Endothelial cell of umbilical vein (primary cell): ENCODE results near the gene DIS3L2. TPM values are rescaled to one million over a fixed set of nuclear protein-coding genes. Genes with fewer than 3 reads are reported as not detected.

Source experiments
- BruUV-seq: library from RNA; stranded (reverse); fragments of 400-500 nt; replicated peaks from 2 replicates; lab custom pipeline; 2021; lab: Mats Ljungman, UMichigan
- CTCF ChIA-PET: fragments of 300-600, 350-600 bp; sonication (Branson Sonifier 250); formaldehyde crosslinking; loops from one replicate; lab custom pipeline; 2021; ENCODE audit warnings: antibody characterized with exemption, inconsistent platforms; lab: Charles Lee
- POLR2A ChIA-PET: fragments of 300-600, 350-600 bp; sonication (Branson Sonifier 250); formaldehyde crosslinking; loops from one replicate; lab custom pipeline; 2021; ENCODE audit warnings: antibody characterized with exemption, inconsistent platforms; lab: Charles Lee
- DNase-seq: peaks from one replicate; pipeline ENCODE4 v3.0.0-alpha.2; 2011; ENCODE audit warnings: low read depth, low spot score
- FAIRE-seq: peaks from 2 replicates; lab custom pipeline; 2011; peaks lifted over from hg19 to GRCh38; lab: Jason Lieb, UNC
- H2AFZ ChIP-seq: 2 replicates; pipeline ENCODE4 v1.6.0; 2012; ENCODE audit warnings: low read depth, low read length, control low read depth, inconsistent platforms
- H3K27ac ChIP-seq: 2 replicates; pipeline ENCODE4 v1.5.1; 2011; ENCODE audit warnings: low read depth, mild to moderate bottlenecking, control low read depth, low read length, moderate library complexity; ENCODE audit not compliant: insufficient read depth
- H3K27me3 ChIP-seq, 2 experiments: 2 replicates each; pipeline versions ENCODE4 v1.6.0 to v1.6.1; 2011; ENCODE audit warnings: low read length in 2 of 2, mixed read lengths in 1 of 2; ENCODE audit not compliant: control insufficient read depth in 2 of 2, insufficient read depth in 2 of 2
- H3K36me3 ChIP-seq, 2 experiments: 2 replicates in 1 of 2; 3 replicates in 1 of 2; pipeline ENCODE4 v1.5.1; 2011; ENCODE audit warnings: low read length in 2 of 2, mild to moderate bottlenecking in 1 of 2, moderate library complexity in 1 of 2; ENCODE audit not compliant: control insufficient read depth in 2 of 2, insufficient read depth in 2 of 2; ENCODE audit errors: extremely low read depth in 1 of 2
- H3K4me1 ChIP-seq: 3 replicates; pipeline ENCODE4 v1.5.1; 2011; ENCODE audit warnings: mild to moderate bottlenecking, low read length; ENCODE audit not compliant: control insufficient read depth, insufficient read depth; ENCODE audit errors: extremely low read depth
- H3K4me2 ChIP-seq: 2 replicates; pipeline ENCODE4 v1.6.1; 2011; ENCODE audit warnings: low read length, control low read depth, mixed read lengths; ENCODE audit not compliant: insufficient read depth
- H3K4me3 ChIP-seq, 3 experiments: fragments of 200-600 bp in 1 of 3; sonication (generic), shearing (Covaris generic) in 1 of 3; replicated peaks in 1 of 3; 2 replicates each; pipeline ENCODE4 v1.5.1; 2011 to 2016; ENCODE audit warnings: control low read depth in 3 of 3, low read length in 3 of 3, mild to moderate bottlenecking in 2 of 3, inconsistent platforms in 1 of 3, low read depth in 1 of 3, moderate library complexity in 1 of 3; ENCODE audit not compliant: insufficient read depth in 1 of 3
- H3K79me2 ChIP-seq: 2 replicates; pipeline ENCODE4 v1.6.0; 2012; ENCODE audit warnings: low read length, inconsistent platforms; ENCODE audit not compliant: control insufficient read depth, insufficient read depth
- H3K9ac ChIP-seq: replicated peaks from 2 replicates; pipeline ENCODE3; 2011; ENCODE audit warnings: low read length, control low read depth; ENCODE audit not compliant: insufficient read depth; ENCODE audit errors: extremely low read depth
- H3K9me1 ChIP-seq: replicated peaks from 3 replicates; pipeline ENCODE4 v1.6.0; 2011; ENCODE audit warnings: mild to moderate bottlenecking, low read length; ENCODE audit not compliant: control insufficient read depth, insufficient read depth; ENCODE audit errors: extremely low read depth
- H3K9me3 ChIP-seq: replicated peaks from 2 replicates; pipeline ENCODE4 v1.5.1; 2012; ENCODE audit warnings: low read length, inconsistent platforms; ENCODE audit not compliant: control insufficient read depth, insufficient read depth
- H4K20me1 ChIP-seq: replicated peaks from 2 replicates; pipeline ENCODE3; 2011; ENCODE audit warnings: mild to moderate bottlenecking, low read length; ENCODE audit not compliant: control insufficient read depth, insufficient read depth; ENCODE audit errors: extremely low read depth
- CTCF ChIP-seq, 2 donors: IDR thresholded peaks; 1 replicate in 1 of 2; 2 replicates in 1 of 2; pipeline ENCODE4 v1.5.1; 2011; ENCODE audit warnings: low read length in 2 of 2, mild to moderate bottlenecking in 2 of 2, moderate library complexity in 2 of 2, control low read depth in 1 of 2, inconsistent platforms in 1 of 2, low read depth in 1 of 2; ENCODE audit not compliant: insufficient read depth in 1 of 2; ENCODE audit errors: extremely low read depth in 1 of 2
- EZH2 ChIP-seq: IDR thresholded peaks from 2 replicates; pipeline ENCODE4 v1.6.1; 2012; ENCODE audit warnings: borderline replicate concordance, low read depth, mild to moderate bottlenecking, moderate library complexity, low read length, inconsistent platforms; ENCODE audit not compliant: severe bottlenecking
- FOS ChIP-seq: IDR thresholded peaks from 2 replicates; pipeline ENCODE4 v1.6.1; 2011; ENCODE audit warnings: mild to moderate bottlenecking, low read length, moderate library complexity, borderline replicate concordance; ENCODE audit not compliant: insufficient read depth
- GATA2 ChIP-seq: IDR thresholded peaks from 2 replicates; pipeline ENCODE4 v1.7.0; 2011; ENCODE audit warnings: low read depth, mild to moderate bottlenecking, moderate library complexity, mixed read lengths, low read length; ENCODE audit not compliant: insufficient read length, insufficient read depth
- JUN ChIP-seq: IDR thresholded peaks from 2 replicates; pipeline ENCODE4 v1.6.1; 2011; ENCODE audit warnings: borderline replicate concordance, low read depth; ENCODE audit not compliant: insufficient read length, insufficient read depth
- MAX ChIP-seq: IDR thresholded peaks from 2 replicates; pipeline ENCODE4 v1.6.1; 2011; ENCODE audit not compliant: insufficient read depth, insufficient read length
- MYC ChIP-seq: IDR thresholded peaks from one replicate; pipeline ENCODE4 v1.6.1; 2011; ENCODE audit warnings: mild to moderate bottlenecking, low read depth, low read length
- POLR2A ChIP-seq: IDR thresholded peaks from 2 replicates; pipeline ENCODE4 v1.6.1; 2012; ENCODE audit warnings: low read depth, mild to moderate bottlenecking, control low read depth, low read length
- POLR2AphosphoS5 ChIP-seq: IDR thresholded peaks from 2 replicates; pipeline ENCODE4 v1.6.1; 2012; ENCODE audit warnings: low read depth, mild to moderate bottlenecking, control low read depth, low read length, moderate library complexity; ENCODE audit not compliant: insufficient read depth
- dilution Hi-C: fragments of 300-500 bp; cut with MboI; formaldehyde crosslinking; loops from one replicate; pipeline ENCODE4 v1.15.0; 2019; ENCODE audit warnings: low sequenced_read_pairs; ENCODE audit not compliant: extremely low pct_ligation_motif_present
- intact Hi-C: fragments of 100-400 bp; cut with micrococcal nuclease; formaldehyde crosslinking; loops from one replicate; pipeline ENCODE4 v1.10.0; 2022
- polyA plus RNA-seq, 4 experiments: library from polyadenylated mRNA; depleted of rRNA in 3 of 4; stranded (reverse) in 3 of 4; unstranded in 1 of 4; fragments of >200 nt; gene quantifications; 2 replicates each; pipeline versions ENCODE4 v1.2.1 to v1.2.3, GENCODE V29; 2011 to 2012; ENCODE audit warnings: missing spikeins in 1 of 4
- total RNA-seq: library from RNA; stranded (reverse); gene quantifications from 2 replicates; pipeline ENCODE4 v1.2.3, GENCODE V29; 2021

The DIS3L2 gene
- total and polyA plus RNA-seq, 2 donors (not counting 3 experiments of a cell fraction or from before 2014, with no cell fraction given): 14.6 to 31.2 TPM

- intact Hi-C loops: no loop called here
- H3K27me3 ChIP-seq: no peaks in the 10 kb centered on the region
- no peak for FAIRE-seq
Measured at GRCh38 chr2:232132181-232132580, 170.7 kb downstream of the DIS3L2 start.

More at GRCh38 chr2:232132181-232132580, 170.7 kb downstream of the DIS3L2 start:
- TF ChIP-seq POLR2AphosphoS5 (no peak), POLR2A (no peak), FOS (no peak), GATA2 (no peak), CTCF (IDR thresholded peaks at IDR 0.05; ENCODE audit: extremely low read depth in 1 of 2, insufficient read depth in 1 of 2, low read depth in 1 of 2, low read length in 2 of 2) (no peak), EZH2 (no peak), MAX (no peak), MYC (no peak), JUN (no peak)
- dilution Hi-C loops: no loop called here
- H2AFZ ChIP-seq: no peak overlapping the region
- no peaks in the 10 kb centered on the region for H3K79me2 ChIP-seq
- no peak overlapping the region for H3K4me3 ChIP-seq
- no peak overlapping the region for H3K27ac ChIP-seq
- H3K4me2 ChIP-seq: no peak overlapping the region
- POLR2A ChIA-PET: no interaction called here
- H3K4me1 ChIP-seq: peaks cover 3% of the 10 kb centered on the region
- H4K20me1 ChIP-seq: no peaks in the 10 kb centered on the region
- no peak overlapping the region for H3K9ac ChIP-seq
- peaks cover 0 to 3% of the 10 kb centered on the region in 2 experiments for H3K36me3 ChIP-seq
- no peaks in the 10 kb centered on the region for H3K9me3 ChIP-seq
- BruUV-seq: no TSS peak
- no peak for DNase-seq
- CTCF ChIA-PET: no interaction called here
- H3K9me1 ChIP-seq: no peaks in the 10 kb centered on the region
